ENCODE measurements around the gene APOA1.

- TF ChIP-seq CTCF (conservative IDR thresholded peaks at IDR 0.05) = no peak
- no peak for TF ChIP-seq EZH2 (IDR thresholded peaks at IDR 0.05; ENCODE audit: low read depth)
These were observed 39.1 kb downstream of the APOA1 start for GRCh38 chr11:116798368-116798767.

Data from PC-9 (cell line).